H1 (cell line): ENCODE measurements around the gene AKAP7. TPM values are rescaled to one million over a fixed set of nuclear protein-coding genes. Genes with fewer than 3 reads are reported as not detected.

Experiments used
- CTCF ChIA-PET: fragments of 300-600 bp; sonication (Branson Sonifier 250); formaldehyde crosslinking; loops from one replicate; lab custom pipeline; 2021; ENCODE audit not compliant: partially characterized antibody; lab: Charles Lee
- POLR2A ChIA-PET: fragments of 300-600 bp; sonication (Branson Sonifier 250); formaldehyde crosslinking; loops from one replicate; lab custom pipeline; 2021; ENCODE audit warnings: inconsistent platforms; ENCODE audit not compliant: partially characterized antibody; lab: Charles Lee
- DNase-seq, 2 experiments: peaks; one replicate each; pipeline versions ENCODE4 v3.0.0 to v3.0.0-alpha.2; 2010 to 2022; ENCODE audit warnings: low spot score in 2 of 2, low read depth in 1 of 2, mixed read lengths in 1 of 2
- FAIRE-seq: peaks from 2 replicates; lab custom pipeline; 2011; peaks lifted over from hg19 to GRCh38; lab: Jason Lieb, UNC
- H2AFZ ChIP-seq: 2 replicates; pipeline ENCODE4 v1.8.1; 2012; ENCODE audit warnings: low read length, inconsistent platforms
- H2AK5ac ChIP-seq: 2 replicates; pipeline ENCODE4 v1.6.1; 2013; ENCODE audit warnings: low read depth, low read length
- H2BK120ac ChIP-seq: replicated peaks from 2 replicates; pipeline ENCODE3; 2013; ENCODE audit warnings: low read depth, low read length, inconsistent platforms
- H2BK12ac ChIP-seq: 2 replicates; pipeline ENCODE4 v1.6.1; 2013; ENCODE audit warnings: low read depth, low read length
- H2BK15ac ChIP-seq: 2 replicates; pipeline ENCODE4 v1.6.1; 2013; ENCODE audit warnings: low read length
- H2BK20ac ChIP-seq: 2 replicates; pipeline ENCODE4 v1.6.1; 2013; ENCODE audit warnings: low read length
- H2BK5ac ChIP-seq: 2 replicates; pipeline ENCODE4 v1.6.1; 2013; ENCODE audit warnings: low read depth, low read length
- H3K14ac ChIP-seq: 2 replicates; pipeline ENCODE4 v1.6.1; 2013; ENCODE audit warnings: inconsistent platforms; ENCODE audit not compliant: insufficient read length
- H3K18ac ChIP-seq: 2 replicates; pipeline ENCODE4 v1.6.1; 2013; ENCODE audit warnings: low read length; ENCODE audit errors: extremely low read depth
- H3K23ac ChIP-seq: 2 replicates; pipeline ENCODE4 v1.6.1; 2013; ENCODE audit warnings: inconsistent platforms; ENCODE audit not compliant: insufficient read length
- H3K23me2 ChIP-seq: 2 replicates; pipeline ENCODE4 v1.6.1; 2013; ENCODE audit warnings: low read depth, low read length
- H3K27ac ChIP-seq: 2 replicates; pipeline ENCODE4 v1.6.1; 2011; ENCODE audit warnings: low read depth, low read length, inconsistent platforms
- H3K27me3 ChIP-seq, 4 experiments: replicated peaks in 1 of 4; 1 replicate in 1 of 4; 2 replicates in 3 of 4; pipeline versions ENCODE4 v1.6.1 to v1.8.1; 2011 to 2013; ENCODE audit warnings: low read length in 3 of 4, mild to moderate bottlenecking in 3 of 4, inconsistent platforms in 2 of 4, mixed read lengths in 2 of 4, moderate library complexity in 1 of 4; ENCODE audit not compliant: control insufficient read depth in 3 of 4, insufficient read depth in 3 of 4; ENCODE audit errors: extremely low read depth in 1 of 4
- H3K36me3 ChIP-seq, 4 experiments: 2 replicates each; pipeline versions ENCODE4 v1.6.1 to v1.8.1; 2011 to 2013; ENCODE audit warnings: mild to moderate bottlenecking in 4 of 4, low read length in 3 of 4, moderate library complexity in 2 of 4, control low read depth in 1 of 4, inconsistent platforms in 1 of 4; ENCODE audit not compliant: insufficient read depth in 4 of 4, control insufficient read depth in 2 of 4
- H3K4ac ChIP-seq: replicated peaks from 2 replicates; pipeline ENCODE3; 2013; ENCODE audit warnings: low read length, low read depth, mixed read lengths, inconsistent platforms; ENCODE audit not compliant: insufficient read length
- H3K4me1 ChIP-seq, 4 experiments: replicated peaks in 1 of 4; 1 replicate in 1 of 4; 2 replicates in 3 of 4; pipeline versions ENCODE4 v1.6.1 to v1.8.1; 2011 to 2013; ENCODE audit warnings: low read length in 3 of 4, inconsistent platforms in 2 of 4, mixed read lengths in 1 of 4; ENCODE audit not compliant: insufficient read depth in 4 of 4, control insufficient read depth in 3 of 4
- H3K4me2 ChIP-seq, 2 experiments: 2 replicates each; pipeline versions ENCODE4 v1.6.1 to v1.8.1; 2011 to 2013; ENCODE audit warnings: low read depth in 2 of 2, low read length in 2 of 2, control low read depth in 1 of 2, inconsistent platforms in 1 of 2, mild to moderate bottlenecking in 1 of 2; ENCODE audit not compliant: insufficient read depth in 1 of 2
- H3K4me3 ChIP-seq, 4 experiments: fragments of 200-600, 300-600 bp in 1 of 4; sonication (generic), shearing (Covaris generic), sonication (Bioruptor Twin) in 1 of 4; 2 replicates each; pipeline versions ENCODE4 v1.5.1 to v1.8.1; 2011 to 2016; ENCODE audit warnings: low read length in 4 of 4, low read depth in 3 of 4, control low read depth in 2 of 4, inconsistent platforms in 2 of 4, mild to moderate bottlenecking in 2 of 4, mixed read lengths in 1 of 4, moderate library complexity in 1 of 4; ENCODE audit not compliant: insufficient read depth in 2 of 4; ENCODE audit errors: extremely low read depth in 1 of 4
- H3K56ac ChIP-seq: replicated peaks from 2 replicates; pipeline ENCODE3; 2013; ENCODE audit warnings: low read depth, mild to moderate bottlenecking, mixed read lengths, low read length, inconsistent platforms; ENCODE audit not compliant: insufficient read length
- H3K79me1 ChIP-seq: 2 replicates; pipeline ENCODE4 v1.6.1; 2013; ENCODE audit warnings: low read depth, low read length, control low read depth
- H3K79me2 ChIP-seq, 2 experiments: 2 replicates each; pipeline versions ENCODE4 v1.6.1 to v1.8.1; 2012 to 2013; ENCODE audit warnings: low read length in 2 of 2, mild to moderate bottlenecking in 2 of 2, inconsistent platforms in 1 of 2; ENCODE audit not compliant: insufficient read depth in 2 of 2, control insufficient read depth in 1 of 2
- H3K9ac ChIP-seq, 4 experiments: replicated peaks in 1 of 4; 1 replicate in 1 of 4; 2 replicates in 3 of 4; pipeline versions ENCODE4 v1.6.1 to v1.8.1; 2011 to 2013; ENCODE audit warnings: low read depth in 3 of 4, low read length in 3 of 4, control low read depth in 2 of 4, mild to moderate bottlenecking in 2 of 4, moderate library complexity in 2 of 4, inconsistent platforms in 1 of 4; ENCODE audit errors: extremely low read depth in 1 of 4
- H3K9me3 ChIP-seq, 2 experiments: 2 replicates each; pipeline versions ENCODE4 v1.6.1 to v1.8.1; 2012 to 2013; ENCODE audit warnings: mild to moderate bottlenecking in 2 of 2, moderate library complexity in 2 of 2, control low read depth in 1 of 2, inconsistent platforms in 1 of 2, low read depth in 1 of 2, low read length in 1 of 2, mixed read lengths in 1 of 2; ENCODE audit not compliant: insufficient read depth in 2 of 2
- H4K20me1 ChIP-seq, 2 experiments: replicated peaks in 1 of 2; 2 replicates each; pipeline versions ENCODE3 to v1.8.1; 2011 to 2013; ENCODE audit warnings: inconsistent platforms in 2 of 2, low read length in 2 of 2, mild to moderate bottlenecking in 1 of 2; ENCODE audit not compliant: insufficient read depth in 2 of 2, control insufficient read depth in 1 of 2
- H4K5ac ChIP-seq: 2 replicates; pipeline ENCODE4 v1.6.1; 2013; ENCODE audit warnings: low read length, low read depth, mixed read lengths, inconsistent platforms; ENCODE audit not compliant: insufficient read length
- H4K8ac ChIP-seq: 2 replicates; pipeline ENCODE4 v1.8.0; 2013; ENCODE audit warnings: mild to moderate bottlenecking, moderate library complexity, low read length, inconsistent platforms; ENCODE audit not compliant: insufficient read depth; ENCODE audit errors: extremely low read depth
- H4K91ac ChIP-seq: replicated peaks from 2 replicates; pipeline ENCODE3; 2013; ENCODE audit warnings: low read length, mixed read lengths, inconsistent platforms; ENCODE audit not compliant: insufficient read length
- BCL11A ChIP-seq, 2 experiments: IDR thresholded peaks; one replicate each; pipeline ENCODE4 v1.6.1; 2011; ENCODE audit warnings: low read depth in 2 of 2, low read length in 2 of 2, mild to moderate bottlenecking in 2 of 2
- CBX8 ChIP-seq: fragments of 300-800, 300-1000 bp; sonication (generic); IDR thresholded peaks from 2 replicates; pipeline ENCODE4 v1.7.1; 2016; ENCODE audit warnings: low read depth, low read length, borderline replicate concordance
- CTBP2 ChIP-seq: IDR thresholded peaks from 2 replicates; pipeline ENCODE4 v1.7.0; 2011; ENCODE audit warnings: borderline replicate concordance, mild to moderate bottlenecking, moderate library complexity, mixed read lengths, low read length; ENCODE audit not compliant: insufficient read depth, insufficient read length
- FOSL1 ChIP-seq: IDR thresholded peaks from 2 replicates; pipeline ENCODE4 v1.6.1; 2011; ENCODE audit warnings: mild to moderate bottlenecking, low read depth, low read length, moderate library complexity; ENCODE audit not compliant: insufficient read depth
- HDAC6 ChIP-seq: IDR thresholded peaks from one replicate; pipeline ENCODE4 v1.7.1; 2012; ENCODE audit warnings: low read depth, mild to moderate bottlenecking, inconsistent platforms, low read length, moderate library complexity
- JUND ChIP-seq: IDR thresholded peaks from 2 replicates; pipeline ENCODE4 v1.6.1; 2011; ENCODE audit warnings: mild to moderate bottlenecking, improper control_type of control experiment, low read length
- KDM5A ChIP-seq: fragments of 200-600 bp; IDR thresholded peaks from 2 replicates; pipeline ENCODE4 v1.7.1; 2012; ENCODE audit warnings: mild to moderate bottlenecking, low read length, inconsistent platforms, mixed read lengths
- SAP30 ChIP-seq: fragments of 300-600 bp; sonication (generic); IDR thresholded peaks from 2 replicates; pipeline ENCODE4 v1.7.1; 2012; ENCODE audit warnings: low read length, moderate library complexity, mild to moderate bottlenecking, inconsistent platforms; ENCODE audit not compliant: insufficient read depth, insufficient replicate concordance
- WGBS, 2 experiments: shearing (Covaris generic) in 1 of 2; methylation state at CpG; one replicate each; pipeline versions ENCODE4 v1.1.6 to v1.1.7; 2013 to 2015; ENCODE audit warnings: low lambda C conversion rate in 2 of 2, mixed read lengths in 2 of 2, inconsistent platforms in 1 of 2, low coverage in 1 of 2, missing lambda C conversion rate in 1 of 2; ENCODE audit not compliant: insufficient replicate concordance in 2 of 2, insufficient coverage in 1 of 2, insufficient read length in 1 of 2; ENCODE audit errors: extremely low coverage in 1 of 2, missing lambda C conversion rate in 1 of 2; 5-methylcytosine and 5-hydroxymethylcytosine counted together
- polyA plus RNA-seq, 7 experiments: library from polyadenylated mRNA; depleted of rRNA in 3 of 7; stranded (reverse) in 5 of 7; unstranded in 2 of 7; fragments of >200 nt in 5 of 7; fragments of 200-250 nt in 2 of 7; gene quantifications; 1 replicate in 5 of 7; 2 replicates in 1 of 7; 4 replicates in 1 of 7; pipeline versions ENCODE4 v1.2.1 to v1.2.3, GENCODE V29; 2011 to 2013; ENCODE audit warnings: missing spikeins in 2 of 7, mixed read lengths in 2 of 7
- total RNA-seq: library from RNA; stranded (reverse); fragmentation: NEBNext Ultra II Directional; extraction: Animal tissue kit (Norgen Biotek cat#: 25700); gene quantifications from 2 replicates; pipeline ENCODE4 v1.2.1, GENCODE V29; 2021
- TF ChIP-seq, protein P1 (sequence below), 3 experiments: IDR thresholded peaks; 1 replicate in 2 of 3; 2 replicates in 1 of 3; pipeline versions ENCODE4 v1.5.1 to v1.6.1; 2011; ENCODE audit warnings: low read length in 3 of 3, mild to moderate bottlenecking in 3 of 3, inconsistent platforms in 2 of 3, low read depth in 1 of 3, moderate library complexity in 1 of 3; ENCODE audit not compliant: insufficient read depth in 1 of 3; ENCODE audit errors: control extremely low read depth in 1 of 3
- TF ChIP-seq, protein P2 (sequence below): IDR thresholded peaks from 2 replicates; pipeline ENCODE4 v1.6.1; 2011; ENCODE audit warnings: low read depth, mild to moderate bottlenecking, low read length; ENCODE audit not compliant: insufficient read depth

The AKAP7 gene
- total and polyA plus RNA-seq, 2 of the 8 experiments (the other 6 are each of a cell fraction or from before 2014, with no cell fraction given) = 4.7 to 16.9 TPM

DNA sequence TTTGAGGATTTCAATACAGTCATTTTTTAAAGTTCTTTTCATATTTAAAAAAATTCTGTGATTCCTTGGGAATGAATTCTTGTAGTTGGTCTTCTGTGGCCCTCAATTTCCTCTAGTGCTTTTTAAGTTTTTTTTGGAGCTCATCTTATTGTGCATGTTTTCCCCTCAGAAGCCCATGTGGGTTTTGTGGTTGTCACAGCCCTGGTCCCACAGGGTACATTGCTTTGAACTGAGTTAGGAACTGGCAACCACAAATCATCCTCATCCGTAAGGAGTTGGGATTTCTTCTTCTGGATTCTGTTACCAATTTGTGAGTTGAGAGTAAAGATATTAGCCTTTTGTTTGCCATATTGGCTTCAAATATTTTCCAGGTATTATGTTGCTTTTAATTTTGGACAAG, 89.9 kb downstream of the AKAP7 start:
- Histone ChIP-seq H4K8ac (no peak overlapping the region), H3K9ac (no peak overlapping the region), H3K4me1 (peaks cover 0 to 8% (median 2%) of the 10 kb centered on the region in 4 experiments; a peak in 2 of 7 replicates), H2AK5ac (no peak overlapping the region), H3K18ac (no peak overlapping the region), H3K79me2 (no peaks in the 10 kb centered on the region), H2BK12ac (no peak overlapping the region), H2BK20ac (no peak overlapping the region), H3K23me2 (no peaks in the 10 kb centered on the region), H2AFZ (no peak overlapping the region), H4K91ac (no peak overlapping the region), H3K4me3 (no peak overlapping the region), H3K4ac (peak overlapping the region; percentile 66), H2BK120ac (no peak overlapping the region), H3K79me1 (no peaks in the 10 kb centered on the region), H3K36me3 (no peaks in the 10 kb centered on the region; a peak in 1 of 8 replicates), H3K27me3 (no peaks in the 10 kb centered on the region), H3K9me3 (no peaks in the 10 kb centered on the region), H2BK15ac (no peak overlapping the region), H3K23ac (no peak overlapping the region), H4K20me1 (no peaks in the 10 kb centered on the region), H4K5ac (no peak overlapping the region), H3K14ac (no peak overlapping the region), H3K27ac (no peak overlapping the region), H2BK5ac (no peak overlapping the region), H3K56ac (no peak overlapping the region), H3K4me2 (no peak overlapping the region)
- POLR2A ChIA-PET = no interaction called here
- DNase-seq (no peak), FAIRE-seq (no peak)
- CTCF ChIA-PET = no interaction called here
- WGBS, 2 experiments = 95% methylated on average over 1 of the region's 1 CpG; no CpG with 5 or more reads in 1 of the 2 experiments
- TF ChIP-seq, protein P1, sequence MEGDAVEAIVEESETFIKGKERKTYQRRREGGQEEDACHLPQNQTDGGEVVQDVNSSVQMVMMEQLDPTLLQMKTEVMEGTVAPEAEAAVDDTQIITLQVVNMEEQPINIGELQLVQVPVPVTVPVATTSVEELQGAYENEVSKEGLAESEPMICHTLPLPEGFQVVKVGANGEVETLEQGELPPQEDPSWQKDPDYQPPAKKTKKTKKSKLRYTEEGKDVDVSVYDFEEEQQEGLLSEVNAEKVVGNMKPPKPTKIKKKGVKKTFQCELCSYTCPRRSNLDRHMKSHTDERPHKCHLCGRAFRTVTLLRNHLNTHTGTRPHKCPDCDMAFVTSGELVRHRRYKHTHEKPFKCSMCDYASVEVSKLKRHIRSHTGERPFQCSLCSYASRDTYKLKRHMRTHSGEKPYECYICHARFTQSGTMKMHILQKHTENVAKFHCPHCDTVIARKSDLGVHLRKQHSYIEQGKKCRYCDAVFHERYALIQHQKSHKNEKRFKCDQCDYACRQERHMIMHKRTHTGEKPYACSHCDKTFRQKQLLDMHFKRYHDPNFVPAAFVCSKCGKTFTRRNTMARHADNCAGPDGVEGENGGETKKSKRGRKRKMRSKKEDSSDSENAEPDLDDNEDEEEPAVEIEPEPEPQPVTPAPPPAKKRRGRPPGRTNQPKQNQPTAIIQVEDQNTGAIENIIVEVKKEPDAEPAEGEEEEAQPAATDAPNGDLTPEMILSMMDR (IDR thresholded peaks at IDR 0.05; ENCODE audit: control extremely low read depth in 1 of 3, insufficient read depth in 1 of 3, low read depth in 1 of 3, low read length in 3 of 3) = no peak
- TF ChIP-seq CTBP2 = no peak
- no peak for TF ChIP-seq CBX8
- no peak for TF ChIP-seq FOSL1
- no peak for TF ChIP-seq BCL11A (IDR thresholded peaks at IDR 0.05; ENCODE audit: low read depth in 2 of 2, low read length in 2 of 2)
- TF ChIP-seq JUND = no peak
- TF ChIP-seq SAP30 = no peak
- TF ChIP-seq, protein P2, sequence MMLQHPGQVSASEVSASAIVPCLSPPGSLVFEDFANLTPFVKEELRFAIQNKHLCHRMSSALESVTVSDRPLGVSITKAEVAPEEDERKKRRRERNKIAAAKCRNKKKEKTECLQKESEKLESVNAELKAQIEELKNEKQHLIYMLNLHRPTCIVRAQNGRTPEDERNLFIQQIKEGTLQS = no peak
- no peak for TF ChIP-seq KDM5A
- no peak for TF ChIP-seq HDAC6
